Measurements from ENCODE around the gene C1GALT1.

C1GALT1 gene

DNA sequence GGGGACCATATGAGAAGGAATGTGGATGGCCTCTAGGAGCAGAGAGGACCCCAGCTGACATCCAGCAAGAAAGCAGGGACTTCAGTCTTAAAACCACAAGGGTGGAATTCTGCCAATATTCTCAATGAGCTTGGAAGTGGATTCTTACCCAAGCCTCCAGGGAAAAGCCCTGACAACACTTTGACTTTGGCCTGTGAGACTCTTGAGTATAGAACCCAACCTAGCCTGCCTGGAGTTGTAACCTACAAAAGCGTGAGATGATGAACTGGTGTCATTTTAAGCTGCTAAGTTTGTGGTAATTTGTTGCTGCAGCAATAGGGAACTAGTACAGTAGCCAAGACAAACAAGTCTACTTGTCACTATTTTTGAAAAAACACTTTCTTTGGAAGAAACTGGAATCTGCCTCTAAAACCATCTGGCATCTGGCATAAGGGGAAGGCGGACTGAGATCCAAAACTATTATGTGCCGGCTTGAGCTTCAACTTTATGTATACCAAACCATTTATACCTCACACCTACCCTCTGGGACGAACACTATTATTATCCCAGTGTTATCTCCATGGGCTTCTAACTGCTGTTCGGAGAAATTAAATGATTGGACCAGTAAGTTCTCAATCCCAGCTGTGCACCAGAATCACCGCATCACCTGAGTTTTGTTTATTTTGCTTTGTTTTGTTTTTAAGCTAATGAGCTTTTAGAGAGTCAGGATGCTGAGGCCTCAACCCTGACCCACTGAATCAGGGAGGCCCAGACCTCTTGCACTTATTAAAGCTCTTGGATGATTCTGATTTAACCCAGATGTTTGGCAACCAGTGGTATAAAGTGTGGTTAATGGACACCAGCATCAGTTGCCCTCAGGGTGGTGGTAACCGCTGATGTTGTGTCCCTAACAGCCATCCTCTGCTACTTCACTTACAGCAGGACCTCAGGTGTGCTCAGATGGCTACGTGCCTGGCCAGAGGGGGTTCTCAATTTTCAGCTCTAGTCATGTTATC, 83.0 kb downstream of the C1GALT1 start:
- no peak for DNase-seq (ENCODE audit: low read depth in 1 of 2, low spot score in 1 of 2)
- Histone ChIP-seq H3K4me3 (replicated peaks; ENCODE audit: insufficient read depth, low read length) (no peak overlapping the region), H3K27ac (replicated peaks) (no peak overlapping the region), H3K27me3 (ENCODE audit: insufficient read depth, poor library complexity, severe bottlenecking) (no peaks in the 10 kb centered on the region)
- TF ChIP-seq, protein P1, sequence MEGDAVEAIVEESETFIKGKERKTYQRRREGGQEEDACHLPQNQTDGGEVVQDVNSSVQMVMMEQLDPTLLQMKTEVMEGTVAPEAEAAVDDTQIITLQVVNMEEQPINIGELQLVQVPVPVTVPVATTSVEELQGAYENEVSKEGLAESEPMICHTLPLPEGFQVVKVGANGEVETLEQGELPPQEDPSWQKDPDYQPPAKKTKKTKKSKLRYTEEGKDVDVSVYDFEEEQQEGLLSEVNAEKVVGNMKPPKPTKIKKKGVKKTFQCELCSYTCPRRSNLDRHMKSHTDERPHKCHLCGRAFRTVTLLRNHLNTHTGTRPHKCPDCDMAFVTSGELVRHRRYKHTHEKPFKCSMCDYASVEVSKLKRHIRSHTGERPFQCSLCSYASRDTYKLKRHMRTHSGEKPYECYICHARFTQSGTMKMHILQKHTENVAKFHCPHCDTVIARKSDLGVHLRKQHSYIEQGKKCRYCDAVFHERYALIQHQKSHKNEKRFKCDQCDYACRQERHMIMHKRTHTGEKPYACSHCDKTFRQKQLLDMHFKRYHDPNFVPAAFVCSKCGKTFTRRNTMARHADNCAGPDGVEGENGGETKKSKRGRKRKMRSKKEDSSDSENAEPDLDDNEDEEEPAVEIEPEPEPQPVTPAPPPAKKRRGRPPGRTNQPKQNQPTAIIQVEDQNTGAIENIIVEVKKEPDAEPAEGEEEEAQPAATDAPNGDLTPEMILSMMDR (IDR thresholded peaks at IDR 0.05; ENCODE audit: insufficient read depth, low read length), result no peak
- TF ChIP-seq SPI1 (IDR thresholded peaks at IDR 0.05; ENCODE audit: borderline replicate concordance, low read depth) (no peak), GABPA (IDR thresholded peaks at IDR 0.05; ENCODE audit: low read depth) (no peak), POLR2AphosphoS5 (IDR thresholded peaks at IDR 0.05; ENCODE audit: low read depth) (no peak)
- TF ChIP-seq, protein P2, sequence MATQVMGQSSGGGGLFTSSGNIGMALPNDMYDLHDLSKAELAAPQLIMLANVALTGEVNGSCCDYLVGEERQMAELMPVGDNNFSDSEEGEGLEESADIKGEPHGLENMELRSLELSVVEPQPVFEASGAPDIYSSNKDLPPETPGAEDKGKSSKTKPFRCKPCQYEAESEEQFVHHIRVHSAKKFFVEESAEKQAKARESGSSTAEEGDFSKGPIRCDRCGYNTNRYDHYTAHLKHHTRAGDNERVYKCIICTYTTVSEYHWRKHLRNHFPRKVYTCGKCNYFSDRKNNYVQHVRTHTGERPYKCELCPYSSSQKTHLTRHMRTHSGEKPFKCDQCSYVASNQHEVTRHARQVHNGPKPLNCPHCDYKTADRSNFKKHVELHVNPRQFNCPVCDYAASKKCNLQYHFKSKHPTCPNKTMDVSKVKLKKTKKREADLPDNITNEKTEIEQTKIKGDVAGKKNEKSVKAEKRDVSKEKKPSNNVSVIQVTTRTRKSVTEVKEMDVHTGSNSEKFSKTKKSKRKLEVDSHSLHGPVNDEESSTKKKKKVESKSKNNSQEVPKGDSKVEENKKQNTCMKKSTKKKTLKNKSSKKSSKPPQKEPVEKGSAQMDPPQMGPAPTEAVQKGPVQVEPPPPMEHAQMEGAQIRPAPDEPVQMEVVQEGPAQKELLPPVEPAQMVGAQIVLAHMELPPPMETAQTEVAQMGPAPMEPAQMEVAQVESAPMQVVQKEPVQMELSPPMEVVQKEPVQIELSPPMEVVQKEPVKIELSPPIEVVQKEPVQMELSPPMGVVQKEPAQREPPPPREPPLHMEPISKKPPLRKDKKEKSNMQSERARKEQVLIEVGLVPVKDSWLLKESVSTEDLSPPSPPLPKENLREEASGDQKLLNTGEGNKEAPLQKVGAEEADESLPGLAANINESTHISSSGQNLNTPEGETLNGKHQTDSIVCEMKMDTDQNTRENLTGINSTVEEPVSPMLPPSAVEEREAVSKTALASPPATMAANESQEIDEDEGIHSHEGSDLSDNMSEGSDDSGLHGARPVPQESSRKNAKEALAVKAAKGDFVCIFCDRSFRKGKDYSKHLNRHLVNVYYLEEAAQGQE (IDR thresholded peaks at IDR 0.05; ENCODE audit: insufficient replicate concordance, low read depth), result no peak

DNA sequence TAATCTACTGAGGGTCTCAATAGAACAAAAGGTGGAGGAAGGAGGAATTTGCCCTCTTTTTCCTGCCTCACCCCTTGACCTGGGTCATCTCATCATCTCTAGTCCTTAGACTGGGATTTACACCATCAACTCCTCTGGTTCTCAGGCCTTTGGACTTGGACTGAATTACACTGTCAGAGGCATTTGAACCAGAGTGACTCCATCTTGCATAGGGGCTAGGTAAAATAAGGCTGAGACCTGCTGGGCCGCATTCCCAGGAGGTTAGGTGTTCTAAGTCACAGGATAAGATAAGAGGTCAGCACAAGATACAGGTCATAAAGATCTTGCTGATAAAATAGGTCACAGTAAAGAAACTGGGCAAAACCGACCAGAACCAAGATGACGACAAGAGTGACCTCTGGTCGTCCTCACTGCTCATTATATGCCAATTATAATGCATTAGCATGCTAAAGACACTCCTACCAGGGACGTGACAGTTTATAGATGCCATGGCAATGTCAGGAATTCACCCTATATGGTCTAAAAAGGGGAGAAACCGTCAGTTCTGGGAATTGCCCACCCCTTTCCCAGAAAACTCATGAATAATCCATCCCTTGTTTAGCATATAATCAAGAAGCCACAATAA, 84.0 kb downstream of the C1GALT1 start:
- H3K27me3 ChIP-seq (ENCODE audit: insufficient read depth, poor library complexity, severe bottlenecking), result no peaks in the 10 kb centered on the region
- H3K4me3 ChIP-seq (replicated peaks; ENCODE audit: insufficient read depth, low read length), result no peak overlapping the region
- DNase-seq (ENCODE audit: low read depth in 1 of 2, low spot score in 1 of 2), result no peak
- no peak for TF ChIP-seq POLR2AphosphoS5 (IDR thresholded peaks at IDR 0.05; ENCODE audit: low read depth)
- no peak for TF ChIP-seq GABPA (IDR thresholded peaks at IDR 0.05; ENCODE audit: low read depth)
- TF ChIP-seq, protein P2 (IDR thresholded peaks at IDR 0.05; ENCODE audit: insufficient replicate concordance, low read depth), result no peak
- TF ChIP-seq, protein P1 (IDR thresholded peaks at IDR 0.05; ENCODE audit: insufficient read depth, low read length), result no peak
- TF ChIP-seq SPI1 (IDR thresholded peaks at IDR 0.05; ENCODE audit: borderline replicate concordance, low read depth), result no peak
- H3K27ac ChIP-seq (replicated peaks), result no peak overlapping the region

DNA sequence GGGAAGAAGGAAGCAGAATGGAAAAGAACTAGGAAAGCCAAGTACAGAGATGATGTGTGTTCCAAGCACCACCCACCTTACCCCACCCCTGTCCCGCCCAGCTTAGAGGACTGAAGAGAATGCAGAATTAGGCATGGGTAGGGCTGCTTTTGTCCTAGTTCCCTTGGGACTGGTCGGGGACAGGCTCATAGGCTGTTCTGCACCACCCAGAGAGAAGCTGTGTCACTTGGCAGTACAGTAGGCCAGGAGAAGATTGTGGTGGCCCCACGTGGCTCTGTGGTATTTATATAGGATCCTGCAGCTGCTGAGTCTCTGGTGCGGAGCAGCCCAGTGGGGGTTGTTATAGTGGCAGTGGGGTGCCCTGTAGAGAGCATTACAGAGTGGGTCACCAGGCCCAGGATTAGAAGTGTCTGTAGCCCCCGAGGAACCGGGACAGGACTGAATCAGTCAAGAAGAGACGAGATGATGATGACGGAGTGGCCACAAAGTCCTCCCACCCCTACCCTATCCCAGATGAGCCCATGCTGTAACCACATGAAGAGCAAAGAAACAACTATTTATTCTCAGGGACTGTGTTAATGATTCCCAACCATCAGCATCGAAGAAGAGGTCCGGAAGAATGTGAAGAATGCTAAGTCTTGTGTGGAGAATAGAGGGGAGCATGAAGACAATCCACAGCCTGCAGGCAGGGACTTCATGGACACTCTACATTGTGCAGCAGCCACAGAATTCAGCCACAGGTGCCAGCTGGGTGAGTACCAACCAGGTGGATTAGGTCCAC, 88.9 kb downstream of the C1GALT1 start:
- DNase-seq (ENCODE audit: low read depth in 1 of 2, low spot score in 1 of 2), result no peak
- TF ChIP-seq, protein P1 (IDR thresholded peaks at IDR 0.05; ENCODE audit: insufficient read depth, low read length), result no peak
- TF ChIP-seq GABPA (IDR thresholded peaks at IDR 0.05; ENCODE audit: low read depth) (no peak), SPI1 (IDR thresholded peaks at IDR 0.05; ENCODE audit: borderline replicate concordance, low read depth) (no peak), POLR2AphosphoS5 (IDR thresholded peaks at IDR 0.05; ENCODE audit: low read depth) (no peak)
- TF ChIP-seq, protein P2 (IDR thresholded peaks at IDR 0.05; ENCODE audit: insufficient replicate concordance, low read depth), result no peak
- no peak overlapping the region for H3K4me3 ChIP-seq (replicated peaks; ENCODE audit: insufficient read depth, low read length)
- H3K27me3 ChIP-seq (ENCODE audit: insufficient read depth, poor library complexity, severe bottlenecking), result no peaks in the 10 kb centered on the region
- no peak overlapping the region for H3K27ac ChIP-seq (replicated peaks)
